Trophoblast cell (in vitro differentiated cells and primary cell): ENCODE data around the gene IRX4.

Experiments used
- DNase-seq, 2 donors: peaks; one replicate each; pipeline ENCODE4 v3.0.0-alpha.2; 2016
- H2AFZ ChIP-seq: 2 replicates; pipeline ENCODE4 v1.6.1; 2013; ENCODE audit warnings: low read length, moderate library complexity, mild to moderate bottlenecking; ENCODE audit not compliant: insufficient read depth, poor library complexity
- H2AK5ac ChIP-seq: 2 replicates; pipeline ENCODE4 v1.6.1; 2013; ENCODE audit warnings: mild to moderate bottlenecking, low read length
- H2BK120ac ChIP-seq: 2 replicates; pipeline ENCODE4 v1.6.1; 2013; ENCODE audit warnings: low read length, mild to moderate bottlenecking, moderate library complexity; ENCODE audit not compliant: insufficient read depth, poor library complexity
- H2BK12ac ChIP-seq: 2 replicates; pipeline ENCODE4 v1.6.1; 2013; ENCODE audit warnings: mild to moderate bottlenecking, low read length, moderate library complexity
- H2BK5ac ChIP-seq: 2 replicates; pipeline ENCODE4 v1.6.1; 2013; ENCODE audit warnings: low read length, low read depth, moderate library complexity, mild to moderate bottlenecking; ENCODE audit not compliant: poor library complexity
- H3K14ac ChIP-seq: 2 replicates; pipeline ENCODE4 v1.6.1; 2013; ENCODE audit warnings: mild to moderate bottlenecking, low read length
- H3K18ac ChIP-seq: 2 replicates; pipeline ENCODE4 v1.6.1; 2013; ENCODE audit warnings: mild to moderate bottlenecking, low read length
- H3K23ac ChIP-seq: 2 replicates; pipeline ENCODE4 v1.6.1; 2013; ENCODE audit warnings: low read length
- H3K27ac ChIP-seq: 2 replicates; pipeline ENCODE4 v1.5.1; 2013; ENCODE audit warnings: low read depth, mild to moderate bottlenecking, inconsistent platforms, low read length, moderate library complexity
- H3K27me3 ChIP-seq: 2 replicates; pipeline ENCODE4 v1.6.1; 2013; ENCODE audit warnings: inconsistent platforms, mild to moderate bottlenecking, low read length, moderate library complexity; ENCODE audit not compliant: insufficient read depth
- H3K36me3 ChIP-seq, 2 experiments: 1 replicate in 1 of 2; 2 replicates in 1 of 2; pipeline ENCODE4 v1.6.1; 2013; ENCODE audit warnings: low read length in 2 of 2, mild to moderate bottlenecking in 2 of 2, moderate library complexity in 1 of 2; ENCODE audit not compliant: insufficient read depth in 2 of 2, control insufficient read depth in 1 of 2
- H3K4ac ChIP-seq: 2 replicates; pipeline ENCODE4 v1.6.1; 2013; ENCODE audit warnings: low read depth, mild to moderate bottlenecking, low read length, moderate library complexity
- H3K4me1 ChIP-seq, 2 experiments: 1 replicate in 1 of 2; 2 replicates in 1 of 2; pipeline ENCODE4 v1.6.1; 2013; ENCODE audit warnings: low read length in 2 of 2, mild to moderate bottlenecking in 2 of 2, moderate library complexity in 1 of 2; ENCODE audit not compliant: insufficient read depth in 2 of 2, control insufficient read depth in 1 of 2
- H3K4me2 ChIP-seq: 2 replicates; pipeline ENCODE4 v1.6.1; 2013; ENCODE audit warnings: inconsistent platforms, mild to moderate bottlenecking, low read length, moderate library complexity
- H3K4me3 ChIP-seq: 2 replicates; pipeline ENCODE4 v1.5.1; 2013; ENCODE audit warnings: mild to moderate bottlenecking, low read depth, low read length, inconsistent platforms
- H3K79me1 ChIP-seq: one replicate; pipeline ENCODE4 v1.6.1; 2013; ENCODE audit warnings: low read length
- H3K79me2 ChIP-seq: 2 replicates; pipeline ENCODE4 v1.6.1; 2013; ENCODE audit warnings: low read length, mild to moderate bottlenecking; ENCODE audit not compliant: control insufficient read depth, insufficient read depth, poor library complexity
- H3K9ac ChIP-seq: 2 replicates; pipeline ENCODE4 v1.6.1; 2013; ENCODE audit warnings: mild to moderate bottlenecking, low read length
- H3K9me3 ChIP-seq: 2 replicates; pipeline ENCODE4 v1.6.1; 2013; ENCODE audit warnings: low read depth, mild to moderate bottlenecking, control low read depth, inconsistent platforms, low read length; ENCODE audit not compliant: insufficient read depth
- H4K12ac ChIP-seq: 2 replicates; pipeline ENCODE4 v1.6.1; 2013; ENCODE audit warnings: low read depth, mild to moderate bottlenecking, low read length, moderate library complexity
- H4K8ac ChIP-seq: 2 replicates; pipeline ENCODE4 v1.6.1; 2013; ENCODE audit warnings: low read depth, mild to moderate bottlenecking, low read length, moderate library complexity
- H4K91ac ChIP-seq: one replicate; pipeline ENCODE4 v1.6.1; 2013; ENCODE audit warnings: low read depth, mild to moderate bottlenecking, low read length, moderate library complexity
- WGBS: extraction: QIAGEN DNeasy Blood & Tissue Kit; methylation state at CpG from one replicate; pipeline ENCODE4 v1.1.7; 2013; ENCODE audit warnings: missing lambda C conversion rate; ENCODE audit not compliant: insufficient read length, insufficient coverage; ENCODE audit errors: extremely low coverage; 5-methylcytosine and 5-hydroxymethylcytosine counted together

Gene IRX4

DNA sequence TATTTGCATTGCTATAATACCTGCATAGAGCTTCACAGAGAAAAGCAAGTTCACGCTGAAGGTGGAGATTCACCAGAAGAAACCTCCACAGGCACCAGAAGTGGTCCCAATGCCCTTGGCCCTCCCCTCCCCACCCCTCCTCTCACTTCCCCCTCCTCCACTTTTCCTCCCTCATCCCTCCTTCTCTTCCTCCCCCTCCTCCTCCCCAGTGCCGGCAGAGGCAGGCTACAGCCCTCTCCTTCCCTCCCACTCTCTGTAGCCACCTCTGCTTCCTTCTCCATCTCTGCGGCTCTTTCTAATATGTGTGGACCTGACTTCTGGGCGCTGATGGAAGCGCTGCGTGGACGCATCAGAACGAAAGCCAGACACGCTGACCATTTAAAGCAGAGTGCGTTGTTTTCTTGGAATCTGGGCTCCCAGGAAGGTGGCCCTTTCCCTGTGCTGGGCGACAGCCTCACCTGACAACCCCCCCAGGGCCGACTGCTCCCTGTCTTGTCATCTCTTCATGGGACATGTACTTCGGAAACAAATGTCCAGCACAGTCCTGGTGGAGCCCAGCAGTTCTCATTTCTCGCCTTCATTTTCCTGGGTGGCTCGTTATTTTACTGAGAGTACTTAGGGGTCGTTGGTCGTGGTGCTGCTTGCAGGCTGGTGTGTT, 52.0 kb downstream of the IRX4 start:
- H3K23ac ChIP-seq = no peak overlapping the region
- peak overlapping the region; percentile 35 for H4K91ac ChIP-seq
- no peak overlapping the region for H2AFZ ChIP-seq
- no peak overlapping the region for H3K9ac ChIP-seq
- H2BK120ac ChIP-seq = no peak overlapping the region
- no peak overlapping the region for H3K4me2 ChIP-seq
- no peak for DNase-seq
- H3K27ac ChIP-seq = no peak overlapping the region
- no peak overlapping the region for H3K4ac ChIP-seq
- H3K79me2 ChIP-seq = no peaks in the 10 kb centered on the region
- H3K36me3 ChIP-seq = peaks cover 5 to 6% of the 10 kb centered on the region in 2 experiments
- no peak overlapping the region for H3K14ac ChIP-seq
- H3K18ac ChIP-seq = no peak overlapping the region
- H3K4me1 ChIP-seq = peaks cover 28 to 29% of the 10 kb centered on the region in 2 experiments
- H4K8ac ChIP-seq = no peak overlapping the region
- H2BK5ac ChIP-seq = no peak overlapping the region
- H2AK5ac ChIP-seq = no peak overlapping the region
- no CpG with 5 or more reads among the region's 17 CpGs for WGBS
- H3K9me3 ChIP-seq = no peaks in the 10 kb centered on the region
- H4K12ac ChIP-seq = no peak overlapping the region
- H3K4me3 ChIP-seq = no peak overlapping the region
- no peak overlapping the region for H2BK12ac ChIP-seq
- H3K79me1 ChIP-seq = peaks cover 3% of the 10 kb centered on the region
- H3K27me3 ChIP-seq = no peaks in the 10 kb centered on the region

DNA sequence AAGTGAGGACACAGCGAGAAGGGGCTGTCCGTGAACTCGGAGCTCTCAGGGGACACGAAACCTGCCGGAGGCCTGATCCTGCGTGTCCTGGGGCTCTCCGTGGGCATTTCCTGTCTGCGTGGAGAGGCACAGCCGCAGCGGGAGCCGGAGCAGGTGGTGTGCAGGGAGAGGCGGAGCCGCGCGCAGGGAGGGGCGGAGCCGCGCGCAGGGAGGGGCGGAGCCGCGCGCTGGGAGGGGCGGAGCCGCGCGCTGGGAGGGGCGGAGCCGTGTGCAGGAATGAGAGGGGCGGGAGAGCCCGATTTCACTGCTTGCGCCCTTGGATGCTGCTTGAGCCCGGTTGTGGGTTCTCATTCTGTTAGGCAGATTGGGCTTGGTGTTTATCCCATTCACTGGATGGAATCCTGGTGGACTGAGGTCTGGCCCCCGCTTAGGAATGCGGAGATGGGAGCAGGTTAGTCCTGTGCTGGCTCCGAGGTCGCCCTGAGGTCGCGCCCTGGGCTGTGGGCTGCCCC, 54.8 kb downstream of the IRX4 start:
- Histone ChIP-seq H3K27me3 (no peaks in the 10 kb centered on the region), H3K14ac (no peak overlapping the region), H3K18ac (no peak overlapping the region), H3K79me2 (no peaks in the 10 kb centered on the region), H2BK120ac (no peak overlapping the region), H3K23ac (no peak overlapping the region), H2BK12ac (no peak overlapping the region), H3K27ac (no peak overlapping the region), H2AFZ (no peak overlapping the region), H3K36me3 (peaks cover 16 to 23% of the 10 kb centered on the region in 2 experiments), H3K4me1 (peaks cover 28 to 29% of the 10 kb centered on the region in 2 experiments), H4K12ac (no peak overlapping the region), H3K79me1 (peaks cover 3% of the 10 kb centered on the region), H4K8ac (no peak overlapping the region), H4K91ac (no peak overlapping the region), H3K4me2 (peak overlapping the region; percentile 43), H3K4ac (no peak overlapping the region), H3K4me3 (no peak overlapping the region), H3K9me3 (no peaks in the 10 kb centered on the region), H2BK5ac (no peak overlapping the region), H2AK5ac (no peak overlapping the region), H3K9ac (no peak overlapping the region)
- DNase-seq = peak; percentile 11 to 43
- WGBS = no CpG with 5 or more reads among the region's 39 CpGs
